ENCODE results near the gene TEP1. TPM values are rescaled to one million over a fixed set of nuclear protein-coding genes. Genes with fewer than 3 reads are reported as not detected.

The TEP1 gene
- 17.1 and 24.9 TPM in 2 replicates for total RNA-seq

GRCh38 chr14:20412876-20413743, at the start of gene TEP1:
TEP1 (minus strand) TSS chr14:20413501; CDS start chr14:20408439, 5,062 bp downstream.

GRCh38 chr14:20461225-20462141, 48.2 kb upstream of the TEP1 start, which contains the start of gene PIP4P1:
PIP4P1 (minus strand) TSS chr14:20461434; CDS start chr14:20461325, 109 bp downstream.

GRCh38 chr14:20454516-20455354, 41.4 kb upstream of the TEP1 start, which contains the start of the genes APEX1 and OSGEP:
APEX1 (plus strand) TSS chr14:20455226; CDS start chr14:20455646, 420 bp downstream.
OSGEP (minus strand) TSS chr14:20454812; CDS start chr14:20454683, 129 bp downstream.

GRCh38 chr14:20435582-20436362, 22.5 kb upstream of the TEP1 start, which contains the start of gene KLHL33:
KLHL33 (minus strand) TSS chr14:20436166; CDS start chr14:20435811, 355 bp downstream.

GRCh38 chr14:20343092-20343861, 70.0 kb downstream of the TEP1 start, which contains the start of gene PARP2:
PARP2 (plus strand) TSS chr14:20343635; CDS start chr14:20343642, 7 bp downstream.

GRCh38 chr14:20332788-20333493, 80.4 kb downstream of the TEP1 start, which contains the start of gene CCNB1IP1:
CCNB1IP1 (minus strand) TSS chr14:20333279; CDS start chr14:20316523, 16,756 bp downstream.

Other genes starting within 250 kb of the TEP1 start
- not detected in 2 replicates for gene OR11G2, start 222.6 kb downstream of the TEP1 start, total RNA-seq
- gene OR11H6, start 189.8 kb downstream of the TEP1 start, total RNA-seq: not detected in 2 replicates
- gene OR11H7, start 184.5 kb downstream of the TEP1 start, total RNA-seq: not detected in 2 replicates
- not detected in 2 replicates for gene OR11H4, start 174.2 kb downstream of the TEP1 start, total RNA-seq
- gene TTC5, start 107.5 kb downstream of the TEP1 start, total RNA-seq: 31.5 and 33.3 TPM in 2 replicates
- 27.8 and 33.6 TPM in 2 replicates for gene CCNB1IP1, start 80.2 kb downstream of the TEP1 start, total RNA-seq
- 7.3 and 7.6 TPM in 2 replicates for gene PARP2, start 69.9 kb downstream of the TEP1 start, total RNA-seq
- gene KLHL33, start 22.7 kb upstream of the TEP1 start, total RNA-seq: not detected in 2 replicates
- 25.9 and 40.8 TPM in 2 replicates for gene OSGEP, start 41.3 kb upstream of the TEP1 start, total RNA-seq
- gene APEX1, start 41.7 kb upstream of the TEP1 start, total RNA-seq: 60.0 and 85.9 TPM in 2 replicates
- gene PIP4P1, start 47.9 kb upstream of the TEP1 start, total RNA-seq: 14.3 and 14.7 TPM in 2 replicates
- 106 and 322 TPM in 2 replicates for gene PNP, start 55.9 kb upstream of the TEP1 start, total RNA-seq
- gene RNASE10, start 92.0 kb upstream of the TEP1 start, total RNA-seq: 0.56 and 1.3 TPM in 2 replicates
- gene RNASE9, start 147.5 kb upstream of the TEP1 start, total RNA-seq: not detected in 2 replicates
- not detected in 2 replicates for gene RNASE11, start 174.5 kb upstream of the TEP1 start, total RNA-seq
- gene RNASE12, start 177.9 kb upstream of the TEP1 start, total RNA-seq: not detected in 2 replicates
- gene OR6S1, start 228.2 kb upstream of the TEP1 start, total RNA-seq: not detected in 2 replicates